Uterus (tissue), 2 donors: ENCODE data around the gene TMPRSS13.

ENCODE experiments used
- POLR2A ChIP-seq, 2 donors: fragments of 450-650 bp; IDR thresholded peaks; one replicate each; pipeline ENCODE4 v1.6.1; 2016; ENCODE audit warnings: antibody characterized with exemption in 2 of 2, mild to moderate bottlenecking in 1 of 2, moderate library complexity in 1 of 2
- TF ChIP-seq, protein P1 (sequence below), 4 experiments: fragments of 200-600 bp in 2 of 4; fragments of 450-650 bp in 2 of 4; sonication (generic) in 2 of 4; IDR thresholded peaks; one replicate each; pipeline ENCODE4 v1.5.1; 2016 to 2019; ENCODE audit warnings: antibody characterized with exemption in 4 of 4, mild to moderate bottlenecking in 2 of 4, moderate library complexity in 1 of 4

DNA sequence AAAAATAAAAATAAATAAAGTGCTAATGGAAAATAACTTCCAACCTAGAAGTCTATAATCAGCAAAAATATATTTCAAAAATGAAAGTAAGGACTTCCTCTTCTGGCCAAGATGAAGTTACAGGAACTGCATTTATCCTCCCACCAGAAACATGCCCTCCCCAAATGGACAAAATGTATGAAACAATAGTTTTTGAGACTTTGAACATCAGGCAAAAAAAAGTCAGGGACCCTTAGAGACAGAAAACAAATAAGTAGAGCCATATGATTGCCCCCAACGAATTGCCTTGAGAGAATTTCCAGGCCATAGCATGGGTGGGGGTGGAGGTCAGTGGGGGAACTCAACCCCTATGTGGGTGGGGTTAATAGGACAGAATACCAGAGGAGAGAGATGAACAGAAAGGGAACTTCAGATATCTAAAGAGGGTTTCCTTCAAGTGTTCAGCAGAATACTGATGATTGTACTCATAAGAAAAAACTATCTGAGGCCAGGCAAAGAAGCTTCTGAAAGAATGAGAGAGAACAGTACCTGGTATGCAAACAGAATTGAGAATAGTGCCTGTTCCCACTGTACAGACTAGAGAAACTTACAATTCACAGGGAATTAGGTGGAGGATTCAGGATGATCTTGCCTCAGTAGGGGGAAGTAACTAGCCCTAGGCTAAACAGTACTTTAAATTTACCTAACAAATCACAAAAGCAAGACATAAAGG is 30.4 kb upstream of the TMPRSS13 start:
- TF ChIP-seq, protein P1, sequence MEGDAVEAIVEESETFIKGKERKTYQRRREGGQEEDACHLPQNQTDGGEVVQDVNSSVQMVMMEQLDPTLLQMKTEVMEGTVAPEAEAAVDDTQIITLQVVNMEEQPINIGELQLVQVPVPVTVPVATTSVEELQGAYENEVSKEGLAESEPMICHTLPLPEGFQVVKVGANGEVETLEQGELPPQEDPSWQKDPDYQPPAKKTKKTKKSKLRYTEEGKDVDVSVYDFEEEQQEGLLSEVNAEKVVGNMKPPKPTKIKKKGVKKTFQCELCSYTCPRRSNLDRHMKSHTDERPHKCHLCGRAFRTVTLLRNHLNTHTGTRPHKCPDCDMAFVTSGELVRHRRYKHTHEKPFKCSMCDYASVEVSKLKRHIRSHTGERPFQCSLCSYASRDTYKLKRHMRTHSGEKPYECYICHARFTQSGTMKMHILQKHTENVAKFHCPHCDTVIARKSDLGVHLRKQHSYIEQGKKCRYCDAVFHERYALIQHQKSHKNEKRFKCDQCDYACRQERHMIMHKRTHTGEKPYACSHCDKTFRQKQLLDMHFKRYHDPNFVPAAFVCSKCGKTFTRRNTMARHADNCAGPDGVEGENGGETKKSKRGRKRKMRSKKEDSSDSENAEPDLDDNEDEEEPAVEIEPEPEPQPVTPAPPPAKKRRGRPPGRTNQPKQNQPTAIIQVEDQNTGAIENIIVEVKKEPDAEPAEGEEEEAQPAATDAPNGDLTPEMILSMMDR (IDR thresholded peaks at IDR 0.05), result no peak
- TF ChIP-seq POLR2A (IDR thresholded peaks at IDR 0.05), result no peak
